DOHH2 (cell line): ENCODE data around the gene MEGF11.

Source experiments
- EZH2phosphoT487 ChIP-seq: fragments of 200-600 bp; sonication (generic); IDR thresholded peaks from 2 replicates; pipeline ENCODE4 v1.6.1; 2017; ENCODE audit warnings: borderline replicate concordance, mild to moderate bottlenecking, antibody characterized with exemption, low read length, moderate library complexity, mixed read lengths
- TF ChIP-seq, protein P1 (sequence below): fragments of 200-600 bp; sonication (generic); IDR thresholded peaks from one replicate; pipeline ENCODE4 v1.5.1; 2014; ENCODE audit warnings: antibody characterized with exemption, mild to moderate bottlenecking, low read depth, low read length; ENCODE audit not compliant: poor library complexity, severe bottlenecking

GRCh38 chr15:66222273-66223198 lies 31.0 kb downstream of the MEGF11 start:
- TF ChIP-seq, protein P1, sequence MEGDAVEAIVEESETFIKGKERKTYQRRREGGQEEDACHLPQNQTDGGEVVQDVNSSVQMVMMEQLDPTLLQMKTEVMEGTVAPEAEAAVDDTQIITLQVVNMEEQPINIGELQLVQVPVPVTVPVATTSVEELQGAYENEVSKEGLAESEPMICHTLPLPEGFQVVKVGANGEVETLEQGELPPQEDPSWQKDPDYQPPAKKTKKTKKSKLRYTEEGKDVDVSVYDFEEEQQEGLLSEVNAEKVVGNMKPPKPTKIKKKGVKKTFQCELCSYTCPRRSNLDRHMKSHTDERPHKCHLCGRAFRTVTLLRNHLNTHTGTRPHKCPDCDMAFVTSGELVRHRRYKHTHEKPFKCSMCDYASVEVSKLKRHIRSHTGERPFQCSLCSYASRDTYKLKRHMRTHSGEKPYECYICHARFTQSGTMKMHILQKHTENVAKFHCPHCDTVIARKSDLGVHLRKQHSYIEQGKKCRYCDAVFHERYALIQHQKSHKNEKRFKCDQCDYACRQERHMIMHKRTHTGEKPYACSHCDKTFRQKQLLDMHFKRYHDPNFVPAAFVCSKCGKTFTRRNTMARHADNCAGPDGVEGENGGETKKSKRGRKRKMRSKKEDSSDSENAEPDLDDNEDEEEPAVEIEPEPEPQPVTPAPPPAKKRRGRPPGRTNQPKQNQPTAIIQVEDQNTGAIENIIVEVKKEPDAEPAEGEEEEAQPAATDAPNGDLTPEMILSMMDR, result no peak
- TF ChIP-seq EZH2phosphoT487, result no peak
